Liver (tissue), 9 donors: ENCODE results near the gene FBN2. TPM values are rescaled to one million over a fixed set of nuclear protein-coding genes. Genes with fewer than 3 reads are reported as not detected.

ENCODE experiments used
- DNase-seq: peaks from one replicate; pipeline ENCODE4 v3.0.0-alpha.2; 2017; ENCODE audit warnings: low spot score
- H3K27ac ChIP-seq, 2 donors: one replicate each; pipeline ENCODE4 v1.7.0; 2013; ENCODE audit warnings: inconsistent platforms in 2 of 2, low read length in 2 of 2, control low read depth in 1 of 2, low read depth in 1 of 2, mild to moderate bottlenecking in 1 of 2
- H3K27me3 ChIP-seq, 4 donors: one replicate each; pipeline versions ENCODE4 v1.6.1 to v1.7.0; 2013; ENCODE audit warnings: low read length in 3 of 4, inconsistent platforms in 1 of 4, mild to moderate bottlenecking in 1 of 4, moderate library complexity in 1 of 4; ENCODE audit not compliant: control insufficient read depth in 4 of 4, insufficient read depth in 4 of 4
- H3K36me3 ChIP-seq, 4 donors: one replicate each; pipeline versions ENCODE4 v1.6.1 to v1.7.0; 2013; ENCODE audit warnings: low read length in 3 of 4, mild to moderate bottlenecking in 3 of 4, low read depth in 1 of 4, moderate library complexity in 1 of 4; ENCODE audit not compliant: control insufficient read depth in 4 of 4, insufficient read depth in 3 of 4
- H3K4me1 ChIP-seq, 4 donors: one replicate each; pipeline versions ENCODE4 v1.6.1 to v1.7.0; 2013; ENCODE audit warnings: low read length in 3 of 4, mild to moderate bottlenecking in 3 of 4, moderate library complexity in 1 of 4; ENCODE audit not compliant: control insufficient read depth in 4 of 4, insufficient read depth in 4 of 4
- H3K4me3 ChIP-seq, 3 donors: one replicate each; pipeline versions ENCODE4 v1.6.1 to v1.7.0; 2013; ENCODE audit warnings: low read length in 3 of 3, control low read depth in 1 of 3, low read depth in 1 of 3, mild to moderate bottlenecking in 1 of 3
- H3K9ac ChIP-seq, 2 donors: one replicate each; pipeline ENCODE4 v1.7.0; 2013; ENCODE audit warnings: low read length in 2 of 2, mild to moderate bottlenecking in 2 of 2, moderate library complexity in 2 of 2, control low read depth in 1 of 2, low read depth in 1 of 2
- H3K9me3 ChIP-seq, 4 donors: one replicate each; pipeline versions ENCODE4 v1.6.1 to v1.7.0; 2013; ENCODE audit warnings: low read length in 3 of 4; ENCODE audit not compliant: control insufficient read depth in 4 of 4
- CTCF ChIP-seq: fragments of 150-350 bp; IDR thresholded peaks from 2 replicates; pipeline ENCODE4 v1.5.1; 2017; ENCODE audit warnings: improper control_type of control experiment, low read depth, low read length; ENCODE audit not compliant: missing input control
- FOXA1 ChIP-seq: IDR thresholded peaks from 2 replicates; pipeline ENCODE4 v1.6.1; 2016; ENCODE audit warnings: antibody characterized with exemption
- GABPA ChIP-seq, 2 donors: IDR thresholded peaks in 1 of 2; conservative IDR thresholded peaks in 1 of 2; 2 replicates each; pipeline ENCODE4 v1.6.1; 2016; ENCODE audit warnings: antibody characterized with exemption in 2 of 2, mild to moderate bottlenecking in 1 of 2, moderate library complexity in 1 of 2
- MAX ChIP-seq: IDR thresholded peaks from 2 replicates; pipeline ENCODE4 v1.6.1; 2016; ENCODE audit warnings: antibody characterized with exemption
- RAD21 ChIP-seq, 2 donors: IDR thresholded peaks; 2 replicates each; pipeline ENCODE4 v1.6.1; 2016; ENCODE audit warnings: antibody characterized with exemption in 2 of 2, mild to moderate bottlenecking in 2 of 2
- REST ChIP-seq: IDR thresholded peaks from 2 replicates; pipeline ENCODE4 v1.6.1; 2016; ENCODE audit warnings: antibody characterized with exemption, mild to moderate bottlenecking
- RXRA ChIP-seq, 2 donors: IDR thresholded peaks; 2 replicates each; pipeline ENCODE4 v1.6.1; 2017 to 2018; ENCODE audit warnings: antibody characterized with exemption in 2 of 2, mild to moderate bottlenecking in 1 of 2
- SP1 ChIP-seq: IDR thresholded peaks from 2 replicates; pipeline ENCODE4 v1.6.1; 2018; ENCODE audit warnings: antibody characterized with exemption, mild to moderate bottlenecking
- YY1 ChIP-seq: IDR thresholded peaks from 2 replicates; pipeline ENCODE4 v1.6.1; 2016; ENCODE audit warnings: antibody characterized with exemption, mild to moderate bottlenecking
- ZBTB33 ChIP-seq: IDR thresholded peaks from 2 replicates; pipeline ENCODE4 v1.6.1; 2016; ENCODE audit warnings: antibody characterized with exemption
- WGBS: extraction: QIAGEN DNeasy Blood & Tissue Kit; methylation state at CpG from one replicate; pipeline ENCODE4 v1.1.7; 2013; 5-methylcytosine and 5-hydroxymethylcytosine counted together
- polyA plus RNA-seq, 2 donors: library from polyadenylated mRNA; stranded (reverse) in 1 of 2; unstranded in 1 of 2; fragments of 200-250 nt in 1 of 2; fragments of >200 nt in 1 of 2; fragmentation: Nextera tagmentation in 1 of 2; extraction: Ambion mirVana in 1 of 2; gene quantifications; one replicate each; pipeline versions ENCODE4 v1.2.1 to v1.2.3, GENCODE V29; 2013 to 2015
- total RNA-seq, 2 donors: library from RNA; depleted of rRNA; stranded (reverse); fragments of >200 nt; gene quantifications; one replicate each; pipeline ENCODE4 v1.2.3, GENCODE V29; 2014
- donor health status: healthy.
- donor health status: healthy.
- donor health status: healthy.
- donor health status: healthy.
- donor health status: healthy.

Gene FBN2
- total and polyA plus RNA-seq, 4 donors = 0.08 to 4.1 (median 0.47) TPM

GRCh38 chr5:128397876-128398275, 140.2 kb downstream of the FBN2 start (continued):
- no peak for TF ChIP-seq FOXA1
- TF ChIP-seq ZBTB33 = no peak

GRCh38 chr5:128395073-128395472, 143.0 kb downstream of the FBN2 start:
- H3K27ac ChIP-seq = no peak overlapping the region
- no peak for DNase-seq
- no peak for TF ChIP-seq REST
- no peak for TF ChIP-seq CTCF
- no peak for TF ChIP-seq FOXA1
- no peak for TF ChIP-seq GABPA (IDR thresholded peaks at IDR 0.05 in 1 of 2, conservative IDR thresholded peaks at IDR 0.05 in 1 of 2)
- no peak for TF ChIP-seq YY1
- TF ChIP-seq RAD21 (IDR thresholded peaks at IDR 0.05) = no peak
- H3K9me3 ChIP-seq = no peaks in the 10 kb centered on the region
- no peaks in the 10 kb centered on the region for H3K36me3 ChIP-seq
- H3K9ac ChIP-seq = no peak overlapping the region
- WGBS = 77% methylated on average over 8 of the region's 8 CpGs
- H3K4me1 ChIP-seq = no peaks in the 10 kb centered on the region
- H3K27me3 ChIP-seq = no peaks in the 10 kb centered on the region
- H3K4me3 ChIP-seq = no peak overlapping the region

- WGBS = 77% methylated on average over 2 of the region's 2 CpGs
- H3K9me3 ChIP-seq = no peaks in the 10 kb centered on the region
- H3K4me1 ChIP-seq = no peaks in the 10 kb centered on the region
- no peak overlapping the region for H3K27ac ChIP-seq
- H3K36me3 ChIP-seq = no peaks in the 10 kb centered on the region
- H3K9ac ChIP-seq = no peak overlapping the region
- no peak overlapping the region for H3K4me3 ChIP-seq
- no peak for DNase-seq
- no peaks in the 10 kb centered on the region for H3K27me3 ChIP-seq
- TF ChIP-seq GABPA (IDR thresholded peaks at IDR 0.05 in 1 of 2, conservative IDR thresholded peaks at IDR 0.05 in 1 of 2) (no peak), RXRA (IDR thresholded peaks at IDR 0.05) (no peak), MAX (no peak), SP1 (no peak)
Observed at GRCh38 chr5:128384068-128384467, 154.0 kb downstream of the FBN2 start.
